Hematopoietic multipotent progenitor cell treated with erythropoietin and hydrocortisone succinate and interleukin-3 and kit ligand, for 4 days (in vitro differentiated cells): Measurements from ENCODE around the gene KDF1.

Experiments used
- DNase-seq: peaks from one replicate; pipeline ENCODE4 v3.0.0-alpha.2; 2015

KDF1 gene

GRCh38 chr1:26913389-26913753, 46.9 kb downstream of the KDF1 start:
- DNase-seq, result no peak

GRCh38 chr1:26912147-26912490, 48.1 kb downstream of the KDF1 start:
- no peak for DNase-seq

GRCh38 chr1:26911399-26912146, 48.7 kb downstream of the KDF1 start:
- no peak for DNase-seq

GRCh38 chr1:26910343-26911160, 49.7 kb downstream of the KDF1 start:
- no peak for DNase-seq

GRCh38 chr1:26909951-26910342, 50.3 kb downstream of the KDF1 start:
- no peak for DNase-seq

GRCh38 chr1:26907071-26907917, 53.0 kb downstream of the KDF1 start:
- DNase-seq, result no peak

GRCh38 chr1:26900815-26901511, 59.3 kb downstream of the KDF1 start:
- DNase-seq, result no peak

- DNase-seq, result peak; percentile 96
Observed at GRCh38 chr1:26900001-26900814, 60.1 kb downstream of the KDF1 start, which contains the start of gene GPATCH3. Gene GPATCH3 (minus strand): TSS chr1:26900467. CDS start chr1:26900442, 25 bp downstream.
